Mesenchymal stem cell (in vitro differentiated cells and primary cell): Measurements from ENCODE around the gene DUS1L.

Experiments used
- DNase-seq: peaks from one replicate; pipeline ENCODE4 v3.0.0-alpha.2; 2013
- H2AFZ ChIP-seq: one replicate; pipeline ENCODE4 v1.6.1; 2013; ENCODE audit warnings: low read depth, mild to moderate bottlenecking, control low read depth, inconsistent platforms, low read length, moderate library complexity
- H2AK5ac ChIP-seq: 2 replicates; pipeline ENCODE4 v1.6.1; 2013; ENCODE audit warnings: low read length, moderate library complexity, mild to moderate bottlenecking, inconsistent platforms; ENCODE audit not compliant: severe bottlenecking
- H2BK120ac ChIP-seq: one replicate; pipeline ENCODE4 v1.6.1; 2013; ENCODE audit warnings: low read depth, mild to moderate bottlenecking, inconsistent platforms, low read length, moderate library complexity
- H2BK12ac ChIP-seq, 2 experiments: one replicate each; pipeline ENCODE4 v1.6.1; 2013; ENCODE audit warnings: inconsistent platforms in 2 of 2, low read length in 2 of 2, mild to moderate bottlenecking in 2 of 2, moderate library complexity in 2 of 2, control low read depth in 1 of 2
- H2BK15ac ChIP-seq: one replicate; pipeline ENCODE4 v1.6.1; 2013; ENCODE audit warnings: mild to moderate bottlenecking, low read depth, inconsistent platforms; ENCODE audit not compliant: poor library complexity, severe bottlenecking
- H2BK5ac ChIP-seq: 2 replicates; pipeline ENCODE4 v1.6.1; 2013; ENCODE audit warnings: low read depth, mild to moderate bottlenecking, low read length, control low read depth, inconsistent platforms; ENCODE audit not compliant: poor library complexity, severe bottlenecking
- H3K14ac ChIP-seq, 2 experiments: one replicate each; pipeline ENCODE4 v1.6.1; 2013; ENCODE audit warnings: inconsistent platforms in 2 of 2, low read length in 2 of 2, control low read depth in 1 of 2, mild to moderate bottlenecking in 1 of 2, moderate library complexity in 1 of 2
- H3K18ac ChIP-seq, 2 experiments: one replicate each; pipeline ENCODE4 v1.6.1; 2013; ENCODE audit warnings: inconsistent platforms in 2 of 2, low read length in 2 of 2, control low read depth in 1 of 2, low read depth in 1 of 2, mild to moderate bottlenecking in 1 of 2
- H3K23ac ChIP-seq, 2 experiments: one replicate each; pipeline ENCODE4 v1.6.1; 2013; ENCODE audit warnings: inconsistent platforms in 2 of 2, low read length in 2 of 2, mild to moderate bottlenecking in 2 of 2, moderate library complexity in 2 of 2, control low read depth in 1 of 2
- H3K27ac ChIP-seq: 2 replicates; pipeline ENCODE4 v1.5.1; 2013; ENCODE audit warnings: mild to moderate bottlenecking, moderate library complexity, low read length, control low read depth, inconsistent platforms; ENCODE audit not compliant: poor library complexity, severe bottlenecking
- H3K27me3 ChIP-seq, 2 experiments: 2 replicates each; pipeline versions ENCODE4 v1.6.1 to v1.7.0; 2013; ENCODE audit warnings: low read length in 2 of 2, mild to moderate bottlenecking in 2 of 2, moderate library complexity in 2 of 2, control low read depth in 1 of 2, inconsistent platforms in 1 of 2; ENCODE audit not compliant: control insufficient read depth in 1 of 2, insufficient read depth in 1 of 2
- H3K36me3 ChIP-seq, 2 experiments: 2 replicates each; pipeline versions ENCODE4 v1.6.1 to v1.7.0; 2013; ENCODE audit warnings: low read length in 2 of 2, control low read depth in 1 of 2, inconsistent platforms in 1 of 2, low read depth in 1 of 2, mild to moderate bottlenecking in 1 of 2; ENCODE audit not compliant: insufficient read depth in 2 of 2, control insufficient read depth in 1 of 2
- H3K4ac ChIP-seq, 2 experiments: one replicate each; pipeline ENCODE4 v1.6.1; 2013; ENCODE audit warnings: inconsistent platforms in 2 of 2, low read length in 2 of 2, mild to moderate bottlenecking in 2 of 2, moderate library complexity in 2 of 2, control low read depth in 1 of 2, low read depth in 1 of 2
- H3K4me1 ChIP-seq: 2 replicates; pipeline ENCODE4 v1.6.1; 2013; ENCODE audit warnings: low read depth, low read length, control low read depth; ENCODE audit not compliant: control insufficient read depth, insufficient read depth
- H3K4me2 ChIP-seq: 2 replicates; pipeline ENCODE4 v1.6.1; 2013; ENCODE audit warnings: low read length, mild to moderate bottlenecking, inconsistent platforms; ENCODE audit not compliant: poor library complexity, severe bottlenecking
- H3K4me3 ChIP-seq, 2 experiments: 2 replicates each; pipeline versions ENCODE4 v1.5.1 to v1.7.0; 2013; ENCODE audit warnings: low read length in 2 of 2, mild to moderate bottlenecking in 2 of 2, control low read depth in 1 of 2, low read depth in 1 of 2; ENCODE audit not compliant: insufficient read depth in 1 of 2
- H3K79me1 ChIP-seq: replicated peaks from 2 replicates; pipeline ENCODE4 v1.6.1; 2013; ENCODE audit warnings: mild to moderate bottlenecking, control low read depth, low read length, inconsistent platforms; ENCODE audit not compliant: poor library complexity, severe bottlenecking
- H3K9ac ChIP-seq: 2 replicates; pipeline ENCODE4 v1.7.0; 2013; ENCODE audit warnings: mild to moderate bottlenecking, low read length, moderate library complexity
- H3K9me3 ChIP-seq: 2 replicates; pipeline ENCODE4 v1.7.0; 2013; ENCODE audit warnings: mild to moderate bottlenecking, low read length; ENCODE audit not compliant: control insufficient read depth
- H4K8ac ChIP-seq: one replicate; pipeline ENCODE4 v1.6.1; 2013; ENCODE audit warnings: inconsistent platforms, mild to moderate bottlenecking, low read length, moderate library complexity
- H4K91ac ChIP-seq: one replicate; pipeline ENCODE4 v1.6.1; 2013; ENCODE audit warnings: mild to moderate bottlenecking, low read length, inconsistent platforms
- WGBS: methylation state at CpG from one replicate; pipeline ENCODE4 v1.1.7; 2013; ENCODE audit warnings: mixed read lengths; 5-methylcytosine and 5-hydroxymethylcytosine counted together

Gene DUS1L

GRCh38 chr17:82014971-82015310, 50.7 kb downstream of the DUS1L start:
- no peaks in the 10 kb centered on the region for H3K27me3 ChIP-seq
- H3K4me2 ChIP-seq: no peak overlapping the region
- H2BK12ac ChIP-seq: no peak overlapping the region
- H2BK15ac ChIP-seq: no peak overlapping the region
- peaks cover 14% of the 10 kb centered on the region for H3K4me1 ChIP-seq
- no peak overlapping the region for H4K8ac ChIP-seq
- no peak overlapping the region for H2BK120ac ChIP-seq
- H2BK5ac ChIP-seq: no peak overlapping the region
- no peak for DNase-seq
- peaks cover 7% of the 10 kb centered on the region for H3K79me1 ChIP-seq
- H3K27ac ChIP-seq: no peak overlapping the region
- no peak overlapping the region for H2AFZ ChIP-seq
- H2AK5ac ChIP-seq: no peak overlapping the region
- no peak overlapping the region for H3K4me3 ChIP-seq
- no peak overlapping the region for H3K9ac ChIP-seq
- H3K14ac ChIP-seq: no peak overlapping the region
- H3K36me3 ChIP-seq: peaks cover 15 to 83% of the 10 kb centered on the region in 2 experiments
- H3K9me3 ChIP-seq: no peaks in the 10 kb centered on the region
- WGBS: 94% methylated on average over 13 of the region's 13 CpGs
- H3K23ac ChIP-seq: no peak overlapping the region
- no peak overlapping the region for H3K4ac ChIP-seq
- no peak overlapping the region for H3K18ac ChIP-seq
- H4K91ac ChIP-seq: no peak overlapping the region

- no peaks in the 10 kb centered on the region for H3K9me3 ChIP-seq
- no peak overlapping the region for H3K9ac ChIP-seq
- peaks cover 3% of the 10 kb centered on the region for H3K79me1 ChIP-seq
- H3K36me3 ChIP-seq: peaks cover 15 to 84% of the 10 kb centered on the region in 2 experiments
- no peak for DNase-seq
- no peak overlapping the region for H3K4ac ChIP-seq
- no peak overlapping the region for H2AFZ ChIP-seq
- no peak overlapping the region for H3K18ac ChIP-seq
- WGBS: 96% methylated on average over 23 of the region's 23 CpGs
- peaks cover 11% of the 10 kb centered on the region for H3K4me1 ChIP-seq
- H4K8ac ChIP-seq: no peak overlapping the region
- H3K4me2 ChIP-seq: no peak overlapping the region
- H3K14ac ChIP-seq: no peak overlapping the region
- H2BK5ac ChIP-seq: no peak overlapping the region
- H2AK5ac ChIP-seq: no peak overlapping the region
- peak overlapping the region in 1 of 2 experiments; percentile 16 for H2BK12ac ChIP-seq
- peak overlapping the region; percentile 37 for H4K91ac ChIP-seq
- H3K27ac ChIP-seq: no peak overlapping the region
- no peak overlapping the region for H3K23ac ChIP-seq
- H3K27me3 ChIP-seq: no peaks in the 10 kb centered on the region
- no peak overlapping the region for H3K4me3 ChIP-seq
- no peak overlapping the region for H2BK120ac ChIP-seq
- H2BK15ac ChIP-seq: no peak overlapping the region
Observed at GRCh38 chr17:82014432-82014831, 51.2 kb downstream of the DUS1L start.

DNA sequence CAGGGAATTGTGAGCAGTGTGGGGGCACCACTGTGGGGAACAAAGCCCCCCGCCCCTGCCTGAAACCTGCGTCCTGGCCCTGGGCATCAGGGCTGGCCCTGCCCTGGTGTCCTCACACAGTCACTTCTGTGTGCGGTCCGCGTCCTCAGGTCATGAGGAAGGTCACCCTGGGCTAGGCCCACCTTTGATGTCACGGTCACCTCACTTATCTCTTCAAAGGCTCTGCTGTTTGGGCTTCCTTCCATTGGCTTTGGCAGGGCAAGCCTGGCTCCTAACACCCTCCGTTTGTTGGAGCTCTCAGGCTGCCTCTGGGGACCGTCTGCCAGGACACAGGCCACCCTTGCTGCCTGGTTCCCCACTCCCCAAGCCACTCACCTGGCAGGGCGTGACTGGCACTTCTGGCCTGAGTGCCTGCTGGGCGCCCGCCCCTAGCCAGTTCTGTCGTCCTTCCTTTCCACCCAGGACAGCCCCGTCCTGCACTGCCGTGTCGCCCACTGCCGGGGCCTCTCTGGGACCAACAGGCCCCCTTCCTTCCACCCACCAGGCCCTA, 51.8 kb downstream of the DUS1L start:
- H3K4me1 ChIP-seq: peaks cover 14% of the 10 kb centered on the region
- DNase-seq: no peak

GRCh38 chr17:82013341-82013740, 52.3 kb downstream of the DUS1L start:
- Histone ChIP-seq H3K79me1 (peaks cover 2% of the 10 kb centered on the region), H3K14ac (no peak overlapping the region), H3K36me3 (peaks cover 7 to 84% of the 10 kb centered on the region in 2 experiments), H3K23ac (no peak overlapping the region), H2BK15ac (no peak overlapping the region), H3K4me2 (no peak overlapping the region), H2BK12ac (no peak overlapping the region), H3K4me3 (no peak overlapping the region), H3K9me3 (no peaks in the 10 kb centered on the region), H3K27me3 (no peaks in the 10 kb centered on the region), H2BK5ac (no peak overlapping the region), H3K27ac (no peak overlapping the region), H2BK120ac (no peak overlapping the region), H3K9ac (no peak overlapping the region), H3K4me1 (peaks cover 17% of the 10 kb centered on the region), H2AFZ (no peak overlapping the region), H3K4ac (no peak overlapping the region), H4K91ac (no peak overlapping the region), H2AK5ac (no peak overlapping the region), H3K18ac (no peak overlapping the region), H4K8ac (no peak overlapping the region)
- no peak for DNase-seq
- WGBS: 94% methylated on average over 22 of the region's 22 CpGs

More for the DNA sequence above, 51.8 kb downstream of the DUS1L start:
- Histone ChIP-seq H4K8ac (no peak overlapping the region), H3K4me3 (no peak overlapping the region), H3K36me3 (peaks cover 12 to 84% of the 10 kb centered on the region in 2 experiments), H2AFZ (no peak overlapping the region), H3K18ac (no peak overlapping the region), H3K79me1 (peaks cover 2% of the 10 kb centered on the region), H3K14ac (no peak overlapping the region), H3K4ac (no peak overlapping the region), H3K27ac (no peak overlapping the region), H3K23ac (no peak overlapping the region), H2AK5ac (no peak overlapping the region), H3K4me2 (no peak overlapping the region), H2BK5ac (no peak overlapping the region), H4K91ac (no peak overlapping the region), H2BK15ac (no peak overlapping the region), H3K27me3 (no peaks in the 10 kb centered on the region), H2BK12ac (peak overlapping the region in 1 of 2 experiments; percentile 68), H3K9me3 (no peaks in the 10 kb centered on the region), H3K9ac (no peak overlapping the region), H2BK120ac (no peak overlapping the region)
- WGBS: 94% methylated on average over 16 of the region's 16 CpGs
